KMS-11 (cell line): ENCODE measurements around the gene APLP2.

Experiments used
- H2AFZ ChIP-seq: fragments of 200-600 bp; sonication (generic); 2 replicates; pipeline ENCODE4 v1.6.1; 2016; ENCODE audit warnings: antibody characterized with exemption, mixed run types, low read depth
- H3K27ac ChIP-seq: fragments of 200-600 bp; sonication (generic); 2 replicates; pipeline ENCODE4 v1.6.1; 2016; ENCODE audit warnings: mild to moderate bottlenecking, mixed run types
- H3K27me3 ChIP-seq: fragments of 200-600 bp; sonication (generic); 2 replicates; pipeline ENCODE4 v1.6.1; 2017; ENCODE audit warnings: mild to moderate bottlenecking, low read depth, mixed run types, moderate library complexity; ENCODE audit not compliant: insufficient read depth
- H3K36me3 ChIP-seq: fragments of 200-600 bp; sonication (generic); 2 replicates; pipeline ENCODE4 v1.6.1; 2017; ENCODE audit warnings: mild to moderate bottlenecking, mixed run types; ENCODE audit not compliant: insufficient read depth
- H3K4me1 ChIP-seq: fragments of 200-600 bp; sonication (generic); 2 replicates; pipeline ENCODE4 v1.6.1; 2016; ENCODE audit warnings: mild to moderate bottlenecking, low read depth, mixed run types; ENCODE audit not compliant: poor library complexity, severe bottlenecking
- H3K4me2 ChIP-seq: fragments of 200-600 bp; sonication (generic); 2 replicates; pipeline ENCODE4 v1.7.0; 2016; ENCODE audit warnings: mild to moderate bottlenecking, mixed run types
- H3K4me3 ChIP-seq: fragments of 200-600 bp; sonication (generic); IDR thresholded peaks from 2 replicates; pipeline ENCODE4 v1.6.1; 2017; ENCODE audit warnings: low read depth, low read length, mixed read lengths; ENCODE audit not compliant: insufficient read depth
- H3K79me2 ChIP-seq: fragments of 200-600 bp; sonication (generic); 2 replicates; pipeline ENCODE4 v1.6.1; 2016; ENCODE audit warnings: low read depth, mixed run types; ENCODE audit not compliant: insufficient read depth
- H3K9ac ChIP-seq: fragments of 200-600 bp; sonication (generic); 2 replicates; pipeline ENCODE4 v1.6.1; 2016; ENCODE audit warnings: mild to moderate bottlenecking, mixed run types
- H4K20me1 ChIP-seq: fragments of 200-600 bp; sonication (generic); 2 replicates; pipeline ENCODE4 v1.6.1; 2016; ENCODE audit warnings: mild to moderate bottlenecking, mixed run types; ENCODE audit not compliant: insufficient read depth
- CTCF ChIP-seq: fragments of 200-600 bp; sonication (generic); conservative IDR thresholded peaks from 2 replicates; pipeline ENCODE4 v1.6.1; 2017; ENCODE audit warnings: low read depth, mild to moderate bottlenecking, antibody characterized with exemption, low read length, moderate library complexity, mixed read lengths

Gene APLP2

GRCh38 chr11:130175898-130176297 lies 106.2 kb downstream of the APLP2 start:
- no peak for TF ChIP-seq CTCF
- Histone ChIP-seq H3K27ac (peak overlapping the region; percentile 62; the same call in 1 of the 2 replicates), H3K79me2 (peaks cover 61% of the 10 kb centered on the region), H3K27me3 (no peaks in the 10 kb centered on the region), H3K4me2 (peak overlapping the region; percentile 48), H3K9ac (no peak overlapping the region), H2AFZ (no peak overlapping the region), H3K4me1 (peaks cover 58% of the 10 kb centered on the region), H4K20me1 (no peaks in the 10 kb centered on the region), H3K36me3 (no peaks in the 10 kb centered on the region), H3K4me3 (no peak overlapping the region)

GRCh38 chr11:130177782-130178181 lies 108.1 kb downstream of the APLP2 start:
- H3K4me3 ChIP-seq: no peak overlapping the region
- H3K4me1 ChIP-seq: peaks cover 77% of the 10 kb centered on the region
- H3K27ac ChIP-seq: peak overlapping the region; percentile 93; the same call in 1 of the 2 replicates
- H4K20me1 ChIP-seq: no peaks in the 10 kb centered on the region
- no peak overlapping the region for H2AFZ ChIP-seq
- H3K36me3 ChIP-seq: no peaks in the 10 kb centered on the region
- peaks cover 67% of the 10 kb centered on the region for H3K79me2 ChIP-seq
- peak overlapping the region; percentile 98; the same call in 1 of the 2 replicates for H3K4me2 ChIP-seq
- TF ChIP-seq CTCF: no peak
- H3K9ac ChIP-seq: no peak overlapping the region
- H3K27me3 ChIP-seq: no peaks in the 10 kb centered on the region

- peaks cover 86% of the 10 kb centered on the region for H3K4me1 ChIP-seq
- peak overlapping the region; percentile 98 for H3K4me2 ChIP-seq
These were observed 109.0 kb downstream of the APLP2 start for GRCh38 chr11:130178441-130179339.

More at GRCh38 chr11:130178441-130179339, 109.0 kb downstream of the APLP2 start:
- Histone ChIP-seq H3K79me2 (peaks cover 69% of the 10 kb centered on the region), H3K27ac (peak overlapping the region; percentile 93), H2AFZ (no peak overlapping the region), H3K4me3 (no peak overlapping the region), H3K9ac (peak overlapping the region; percentile 65; the same call in 1 of the 2 replicates), H4K20me1 (no peaks in the 10 kb centered on the region), H3K36me3 (no peaks in the 10 kb centered on the region), H3K27me3 (no peaks in the 10 kb centered on the region)
- no peak for TF ChIP-seq CTCF
